Panc1 (cell line): ENCODE results near the gene AKT1S1.

Experiments
- POLR2AphosphoS5 ChIP-seq: IDR thresholded peaks from 2 replicates; pipeline ENCODE4 v1.6.1; 2012; ENCODE audit warnings: mild to moderate bottlenecking, low read depth, low read length, moderate library complexity
- REST ChIP-seq, 2 experiments: IDR thresholded peaks; 2 replicates each; pipeline ENCODE4 v1.6.1; 2011 to 2012; ENCODE audit warnings: low read depth in 2 of 2, control low read depth in 1 of 2, low read length in 1 of 2, mild to moderate bottlenecking in 1 of 2, moderate library complexity in 1 of 2; ENCODE audit not compliant: insufficient read depth in 1 of 2
- SIN3A ChIP-seq: IDR thresholded peaks from 2 replicates; pipeline ENCODE4 v1.6.1; 2012; ENCODE audit warnings: low read depth, mild to moderate bottlenecking, low read length, moderate library complexity, borderline replicate concordance; ENCODE audit not compliant: insufficient read depth
- TF ChIP-seq, protein P1 (sequence below): fragments of 450-650 bp; IDR thresholded peaks from 2 replicates; pipeline ENCODE4 v1.5.1; 2017; ENCODE audit warnings: mild to moderate bottlenecking

DNA sequence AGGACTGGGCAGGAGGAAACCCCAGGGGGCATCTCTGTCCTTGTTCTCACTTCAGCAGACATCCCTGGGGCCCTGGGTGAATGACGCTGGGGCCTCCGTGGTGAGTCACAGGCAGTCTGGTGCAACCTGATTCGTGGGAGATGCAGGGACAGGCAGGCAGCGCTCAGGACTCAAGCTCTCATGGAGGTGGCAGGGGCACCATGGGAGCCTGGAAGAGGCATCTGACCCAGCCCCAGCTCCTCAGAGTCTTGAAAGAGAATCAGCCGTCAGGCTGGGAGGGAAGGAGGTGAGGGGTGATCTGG, 40.2 kb downstream of the AKT1S1 start:
- TF ChIP-seq, protein P1, sequence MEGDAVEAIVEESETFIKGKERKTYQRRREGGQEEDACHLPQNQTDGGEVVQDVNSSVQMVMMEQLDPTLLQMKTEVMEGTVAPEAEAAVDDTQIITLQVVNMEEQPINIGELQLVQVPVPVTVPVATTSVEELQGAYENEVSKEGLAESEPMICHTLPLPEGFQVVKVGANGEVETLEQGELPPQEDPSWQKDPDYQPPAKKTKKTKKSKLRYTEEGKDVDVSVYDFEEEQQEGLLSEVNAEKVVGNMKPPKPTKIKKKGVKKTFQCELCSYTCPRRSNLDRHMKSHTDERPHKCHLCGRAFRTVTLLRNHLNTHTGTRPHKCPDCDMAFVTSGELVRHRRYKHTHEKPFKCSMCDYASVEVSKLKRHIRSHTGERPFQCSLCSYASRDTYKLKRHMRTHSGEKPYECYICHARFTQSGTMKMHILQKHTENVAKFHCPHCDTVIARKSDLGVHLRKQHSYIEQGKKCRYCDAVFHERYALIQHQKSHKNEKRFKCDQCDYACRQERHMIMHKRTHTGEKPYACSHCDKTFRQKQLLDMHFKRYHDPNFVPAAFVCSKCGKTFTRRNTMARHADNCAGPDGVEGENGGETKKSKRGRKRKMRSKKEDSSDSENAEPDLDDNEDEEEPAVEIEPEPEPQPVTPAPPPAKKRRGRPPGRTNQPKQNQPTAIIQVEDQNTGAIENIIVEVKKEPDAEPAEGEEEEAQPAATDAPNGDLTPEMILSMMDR = no peak
- TF ChIP-seq REST (IDR thresholded peaks at IDR 0.05; ENCODE audit: insufficient read depth in 1 of 2, low read depth in 2 of 2, low read length in 1 of 2) (no peak), SIN3A (no peak), POLR2AphosphoS5 (no peak)
